ENCODE measurements around the gene CDHR5.

The CDHR5 gene

GRCh38 chr11:617912-618682, 6.7 kb downstream of the CDHR5 start:
- Histone ChIP-seq H3K27me3 (replicated peaks; ENCODE audit: control insufficient read depth, insufficient read depth, low read length) (no peaks in the 10 kb centered on the region), H3K36me3 (ENCODE audit: control insufficient read depth, insufficient read depth, low read length) (peaks cover 14% of the 10 kb centered on the region), H3K4me3 (replicated peaks; ENCODE audit: low read depth, low read length) (no peak overlapping the region)
- DNase-seq (ENCODE audit: extremely low read depth, insufficient read length) = no peak
- no peak for TF ChIP-seq CTCF (IDR thresholded peaks at IDR 0.05; ENCODE audit: insufficient read depth, low read length, poor library complexity, severe bottlenecking)

- no peak for TF ChIP-seq CTCF (IDR thresholded peaks at IDR 0.05; ENCODE audit: insufficient read depth, low read length, poor library complexity, severe bottlenecking)
These were observed 7.4 kb downstream of the CDHR5 start for GRCh38 chr11:617199-617911.

GRCh38 chr11:616320-617198, 8.2 kb downstream of the CDHR5 start:
- H3K4me3 ChIP-seq (replicated peaks; ENCODE audit: low read depth, low read length) = peak overlapping the region; percentile 100
- no peak for DNase-seq (ENCODE audit: extremely low read depth, insufficient read length)

More at GRCh38 chr11:617199-617911, 7.4 kb downstream of the CDHR5 start:
- Histone ChIP-seq H3K27me3 (replicated peaks; ENCODE audit: control insufficient read depth, insufficient read depth, low read length) (no peaks in the 10 kb centered on the region), H3K4me3 (replicated peaks; ENCODE audit: low read depth, low read length) (no peak overlapping the region), H3K36me3 (ENCODE audit: control insufficient read depth, insufficient read depth, low read length) (peaks cover 21% of the 10 kb centered on the region)
- no peak for DNase-seq (ENCODE audit: extremely low read depth, insufficient read length)

GRCh38 chr11:615504-616319, 9.0 kb downstream of the CDHR5 start, which contains the start of gene IRF7:
TSS of gene IRF7 (minus strand) at chr11:615950. CDS start at chr11:615364, 586 bp downstream.
- Histone ChIP-seq H3K4me3 (replicated peaks; ENCODE audit: low read depth, low read length) (peak within 1 kb of the TSS; percentile 100), H3K27me3 (replicated peaks; ENCODE audit: control insufficient read depth, insufficient read depth, low read length) (no peaks in the 10 kb centered on the region), H3K36me3 (ENCODE audit: control insufficient read depth, insufficient read depth, low read length) (peaks cover 31% of the 10 kb centered on the region)
- no peak for TF ChIP-seq CTCF (IDR thresholded peaks at IDR 0.05; ENCODE audit: insufficient read depth, low read length, poor library complexity, severe bottlenecking)
- DNase-seq (ENCODE audit: extremely low read depth, insufficient read length) = peak; percentile 97

More at GRCh38 chr11:616320-617198, 8.2 kb downstream of the CDHR5 start:
- no peak for TF ChIP-seq CTCF (IDR thresholded peaks at IDR 0.05; ENCODE audit: insufficient read depth, low read length, poor library complexity, severe bottlenecking)
- no peaks in the 10 kb centered on the region for H3K27me3 ChIP-seq (replicated peaks; ENCODE audit: control insufficient read depth, insufficient read depth, low read length)
- peaks cover 25% of the 10 kb centered on the region for H3K36me3 ChIP-seq (ENCODE audit: control insufficient read depth, insufficient read depth, low read length)

Data from GM06990 (cell line).